HEK293T (cell line): ENCODE measurements around the gene UPK3A.
"Not testable (repeated sequence)": the region's sequence is repeated elsewhere in the genome, so short reads cannot be mapped to it uniquely, and the experiment has no call there.

ENCODE experiments used
- BHLHE40 ChIP-seq: fragments of 450-650 bp; IDR thresholded peaks from 2 replicates; pipeline ENCODE4 v1.6.1; 2016; ENCODE audit warnings: mild to moderate bottlenecking, moderate library complexity, borderline replicate concordance
- CTBP1 ChIP-seq: fragments of 450-650 bp; IDR thresholded peaks from 2 replicates; pipeline ENCODE4 v1.6.1; 2016; ENCODE audit warnings: borderline replicate concordance
- ELF4 ChIP-seq: fragments of 450-650 bp; IDR thresholded peaks from 2 replicates; pipeline ENCODE4 v1.6.1; 2017; ENCODE audit warnings: antibody characterized with exemption
- FOXA1 ChIP-seq: fragments of 450-650 bp; IDR thresholded peaks from 2 replicates; pipeline ENCODE4 v1.6.1; 2016; ENCODE audit warnings: mild to moderate bottlenecking
- FOXM1 ChIP-seq: fragments of 450-650 bp; IDR thresholded peaks from 2 replicates; pipeline ENCODE4 v1.6.1; 2017; ENCODE audit warnings: mild to moderate bottlenecking, borderline replicate concordance
- SP1 ChIP-seq: fragments of 450-650 bp; IDR thresholded peaks from 2 replicates; pipeline ENCODE4 v1.6.1; 2017
- SUZ12 ChIP-seq: fragments of 450-650 bp; IDR thresholded peaks from 2 replicates; pipeline ENCODE4 v1.6.1; 2016; ENCODE audit warnings: mild to moderate bottlenecking
- TARDBP ChIP-seq: fragments of 450-650 bp; IDR thresholded peaks from 2 replicates; pipeline ENCODE4 v1.6.1; 2016
- ZNF384 ChIP-seq: fragments of 450-650 bp; IDR thresholded peaks from 2 replicates; pipeline ENCODE4 v1.6.1; 2016

GRCh38 chr22:45295004-45295403, 10.3 kb downstream of the UPK3A start:
- TF ChIP-seq FOXA1, SUZ12, FOXM1, TARDBP, SP1, CTBP1, ELF4, BHLHE40, ZNF384: not testable (repeated sequence)
